Activated T-helper 1 cell treated with anti-CD3 and anti-CD28 coated beads, Interleukin-12 subunit alpha, Interleukin-12 subunit beta, Interleukin-2, Interleukin-4 antibody, amounts not matched to agents 30 ng/mL and 10 ng/mL and 1 ng/mL, durations not matched to agents 14 hours and 24 hours and 36 hours (primary cell): ENCODE measurements around the gene ABCC8. TPM values are rescaled to one million over a fixed set of nuclear protein-coding genes. Genes with fewer than 3 reads are reported as not detected.

Source experiments
- DNase-seq: peaks from one replicate; pipeline ENCODE4 v3.0.0; 2021; ENCODE audit warnings: low spot score
- H3K27ac Mint-ChIP-seq: one replicate; pipeline ENCODE4 v1.8.0; 2021; ENCODE audit warnings: mild to moderate bottlenecking, mixed read lengths
- H3K27me3 Mint-ChIP-seq: one replicate; pipeline ENCODE4 v1.8.0; 2022; ENCODE audit warnings: mild to moderate bottlenecking, moderate library complexity, mixed read lengths; ENCODE audit not compliant: insufficient read depth
- H3K36me3 Mint-ChIP-seq: one replicate; pipeline ENCODE4 v1.8.0; 2021; ENCODE audit warnings: low read depth, mixed read lengths
- H3K4me1 Mint-ChIP-seq: one replicate; pipeline ENCODE4 v1.8.0; 2021; ENCODE audit warnings: low read depth, mixed read lengths
- H3K4me3 Mint-ChIP-seq: one replicate; pipeline ENCODE4 v1.8.0; 2021; ENCODE audit warnings: mild to moderate bottlenecking, moderate library complexity, mixed read lengths
- H3K9me3 Mint-ChIP-seq: one replicate; pipeline ENCODE4 v1.8.0; 2021; ENCODE audit warnings: mixed read lengths
- intact Hi-C: fragments of 100-400 bp; cut with micrococcal nuclease; formaldehyde crosslinking; loops from one replicate; pipeline ENCODE4 v1.15.1; 2024
- total RNA-seq: library from RNA; stranded (reverse); gene quantifications from 2 replicates; pipeline ENCODE4 v1.2.3, GENCODE V29; 2022

Gene ABCC8
- total RNA-seq, 1 donor from 2014 or later = 0.31 TPM

DNA sequence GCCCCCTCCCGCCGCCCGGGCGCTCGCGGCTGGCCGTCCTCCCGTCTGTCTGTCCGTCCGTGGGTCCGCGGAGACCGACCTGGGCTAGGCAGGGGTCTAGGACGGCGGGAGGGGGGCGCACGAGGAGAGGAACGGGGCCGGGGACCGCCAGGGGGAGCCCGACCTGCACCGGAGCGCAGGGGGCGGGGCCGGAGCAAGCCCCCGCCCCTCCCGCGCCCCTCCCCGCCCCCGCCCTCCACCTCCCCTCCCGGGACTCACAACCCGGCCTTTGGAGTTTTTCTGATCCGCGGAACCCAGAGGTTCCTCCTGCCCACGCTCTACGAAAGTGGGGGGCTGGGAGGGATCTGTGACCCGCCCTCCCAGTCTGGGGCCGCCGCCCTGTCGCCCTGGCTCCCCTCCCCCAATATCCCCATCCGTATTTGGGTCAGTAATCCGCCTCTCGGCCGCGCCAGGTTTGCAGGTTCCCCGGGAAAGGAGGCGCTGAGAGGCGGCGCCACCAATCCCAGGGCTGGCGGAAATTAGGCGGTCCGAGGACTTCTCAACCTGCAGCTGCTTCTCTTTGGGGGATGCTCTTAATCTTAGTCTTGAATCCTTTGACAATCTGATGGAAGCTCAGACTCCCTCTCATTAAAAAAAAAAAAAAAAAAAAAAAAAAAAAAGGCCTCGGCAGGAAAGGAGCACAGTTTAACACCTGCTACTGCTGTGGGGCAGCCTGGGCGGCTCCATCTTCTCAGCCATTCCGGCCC, 87.3 kb downstream of the ABCC8 start:
- no peaks in the 10 kb centered on the region for H3K4me1 Mint-ChIP-seq
- H3K36me3 Mint-ChIP-seq = no peaks in the 10 kb centered on the region
- H3K27ac Mint-ChIP-seq = peak overlapping the region; percentile 71
- DNase-seq = peak; percentile 65
- peaks cover 26% of the 10 kb centered on the region for H3K27me3 Mint-ChIP-seq
- no peaks in the 10 kb centered on the region for H3K9me3 Mint-ChIP-seq
- intact Hi-C loops = loop anchor here (1.0 to 5.0 kb wide), 4 partner anchors 36 to 623 kb away; partner anchors contain the start of genes RPS13 and SERGEF
- H3K4me3 Mint-ChIP-seq = peak overlapping the region; percentile 78

DNA sequence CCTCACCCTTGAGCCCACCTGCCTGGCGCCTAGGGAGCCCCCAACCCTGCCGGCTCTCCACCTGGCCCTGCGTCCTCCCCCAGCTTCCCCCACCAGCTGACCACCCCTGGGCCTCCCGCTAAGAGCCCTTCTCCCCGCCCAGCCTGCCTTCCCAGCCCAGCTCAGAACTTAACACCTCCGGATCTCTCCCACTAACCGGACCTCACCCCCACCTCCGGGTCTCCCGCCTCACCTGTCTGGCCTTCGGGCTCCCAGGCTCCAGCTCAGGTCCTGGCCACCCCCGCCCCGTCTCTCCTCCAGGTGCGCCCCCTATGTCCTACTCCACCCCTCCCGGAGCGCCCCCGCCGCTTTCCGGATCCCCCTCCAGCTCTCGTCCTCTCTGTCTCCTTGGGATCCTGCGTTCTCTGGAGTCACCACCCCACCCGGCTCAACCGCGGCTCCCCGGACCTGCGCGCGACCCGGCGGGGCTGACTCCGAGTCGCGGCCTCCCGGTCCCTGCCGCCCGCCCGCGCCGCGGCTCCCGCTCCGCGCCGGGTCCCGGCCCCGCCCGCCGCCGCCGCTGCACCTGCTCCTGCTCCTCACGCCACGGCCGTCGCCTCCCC, 87.9 kb downstream of the ABCC8 start, which contains the start of gene KCNJ11:
TSS of gene KCNJ11 (minus strand) at position 51 of the 602 bp plus-strand sequence. CDS start 568 bp downstream, outside the sequence.
- Mint-ChIP-seq H3K36me3 (no peaks in the 10 kb centered on the region), H3K9me3 (no peaks in the 10 kb centered on the region), H3K4me3 (peak within 1 kb of the TSS; percentile 78), H3K4me1 (no peaks in the 10 kb centered on the region), H3K27me3 (peaks cover 24% of the 10 kb centered on the region), H3K27ac (peak within 1 kb of the TSS; percentile 71)
- intact Hi-C loops = loop anchor here (1.0 to 5.0 kb wide), 4 partner anchors 35 to 624 kb away; partner anchors contain the start of genes RPS13 and SERGEF
- no peak for DNase-seq

DNA sequence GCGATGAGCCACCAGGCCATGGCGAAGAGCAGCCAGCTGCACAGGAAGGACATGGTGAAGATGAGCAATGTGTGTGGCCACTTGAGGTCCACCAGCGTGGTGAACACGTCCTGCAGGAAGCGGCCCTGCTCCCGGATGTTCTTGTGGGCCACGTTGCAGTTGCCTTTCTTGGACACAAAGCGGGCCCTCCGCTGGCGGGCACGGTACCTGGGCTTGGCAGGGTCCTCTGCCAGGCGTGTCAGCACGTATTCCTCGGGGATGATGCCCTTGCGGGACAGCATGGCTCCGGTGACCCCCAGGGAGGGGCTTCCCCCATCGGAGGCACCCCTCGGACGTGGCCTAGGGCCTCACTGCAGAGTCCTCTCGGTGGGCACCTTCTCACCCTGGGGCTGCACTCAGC, 88.8 kb downstream of the ABCC8 start:
- no peak for DNase-seq
- H3K9me3 Mint-ChIP-seq = no peaks in the 10 kb centered on the region
- H3K4me3 Mint-ChIP-seq = peak overlapping the region; percentile 74

DNA sequence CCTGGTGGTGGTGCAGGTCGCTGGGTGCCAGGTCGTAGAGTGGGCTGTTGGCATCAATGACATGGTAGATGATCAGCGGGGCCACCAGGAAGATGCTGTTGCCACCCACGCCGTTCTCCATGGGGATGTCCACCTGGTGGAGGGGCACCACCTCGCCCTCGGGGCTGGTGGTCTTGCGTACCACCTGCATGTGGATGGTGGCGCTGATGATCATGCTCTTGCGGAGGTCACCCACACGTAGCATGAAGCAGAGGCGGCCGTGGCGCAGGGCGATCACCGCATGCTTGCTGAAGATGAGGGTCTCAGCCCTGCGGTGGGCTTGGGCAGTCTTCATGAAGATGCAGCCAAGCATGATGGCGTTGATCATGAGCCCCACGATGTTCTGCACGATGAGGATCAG, 89.4 kb downstream of the ABCC8 start:
- no peak for DNase-seq
- H3K27ac Mint-ChIP-seq = no peak overlapping the region
- intact Hi-C loops = loop anchor here (5.0 kb wide), 1 partner anchor 625 kb away; the partner anchor contains the start of gene SERGEF
- H3K27me3 Mint-ChIP-seq = peaks cover 24% of the 10 kb centered on the region
- H3K36me3 Mint-ChIP-seq = no peaks in the 10 kb centered on the region
- H3K4me1 Mint-ChIP-seq = no peaks in the 10 kb centered on the region
- H3K9me3 Mint-ChIP-seq = no peaks in the 10 kb centered on the region
- H3K4me3 Mint-ChIP-seq = peak overlapping the region; percentile 70

More for the DNA sequence above, 88.8 kb downstream of the ABCC8 start:
- Mint-ChIP-seq H3K27me3 (peaks cover 24% of the 10 kb centered on the region), H3K36me3 (no peaks in the 10 kb centered on the region), H3K27ac (no peak overlapping the region), H3K4me1 (no peaks in the 10 kb centered on the region)
- intact Hi-C loops = loop anchor here (5.0 kb wide), 1 partner anchor 624 kb away; the partner anchor contains the start of gene SERGEF

DNA sequence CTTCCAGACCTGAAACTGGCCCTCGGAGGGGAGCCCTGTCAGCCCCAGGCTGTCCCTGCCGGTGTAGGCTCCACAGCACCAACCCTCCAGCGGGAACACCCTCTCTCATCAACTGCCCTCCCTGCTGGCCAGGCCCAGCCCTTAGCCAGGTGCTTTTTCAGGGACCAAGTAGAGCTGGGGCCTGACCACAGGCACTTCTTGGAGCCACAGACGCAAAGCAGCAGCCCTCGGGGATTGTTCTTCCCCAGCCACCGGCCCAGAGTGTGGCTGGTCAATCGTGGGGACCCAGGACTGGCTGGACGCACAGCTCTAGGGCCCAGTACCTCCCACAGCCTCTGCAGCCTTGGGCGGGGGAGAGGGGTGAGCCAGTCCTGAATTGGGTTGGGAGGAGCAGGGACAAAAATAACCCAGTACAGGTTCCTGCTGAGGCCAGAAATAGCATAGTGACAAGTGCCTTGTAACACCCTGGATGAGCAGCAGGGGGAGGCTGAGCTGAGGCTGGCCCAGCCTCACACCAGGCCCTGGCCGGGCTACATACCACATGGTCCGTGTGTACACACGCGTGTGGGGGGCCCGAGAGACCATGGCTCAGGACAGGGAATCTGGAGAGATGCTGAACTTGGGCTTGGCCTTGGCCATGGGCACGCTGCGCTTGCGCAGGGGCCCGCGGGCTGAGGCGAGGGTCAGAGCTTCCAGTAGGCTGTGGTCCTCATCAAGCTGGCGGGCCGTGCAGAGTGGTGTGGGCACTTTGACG, 90.1 kb downstream of the ABCC8 start:
- Mint-ChIP-seq H3K4me3 (no peak overlapping the region), H3K27me3 (peaks cover 23% of the 10 kb centered on the region), H3K4me1 (no peaks in the 10 kb centered on the region), H3K9me3 (no peaks in the 10 kb centered on the region), H3K36me3 (no peaks in the 10 kb centered on the region), H3K27ac (no peak overlapping the region)
- peak; percentile 27 for DNase-seq
- intact Hi-C loops = loop anchor here (1.0 to 5.0 kb wide), 2 partner anchors 32 to 626 kb away; partner anchors contain the start of gene SERGEF

DNA sequence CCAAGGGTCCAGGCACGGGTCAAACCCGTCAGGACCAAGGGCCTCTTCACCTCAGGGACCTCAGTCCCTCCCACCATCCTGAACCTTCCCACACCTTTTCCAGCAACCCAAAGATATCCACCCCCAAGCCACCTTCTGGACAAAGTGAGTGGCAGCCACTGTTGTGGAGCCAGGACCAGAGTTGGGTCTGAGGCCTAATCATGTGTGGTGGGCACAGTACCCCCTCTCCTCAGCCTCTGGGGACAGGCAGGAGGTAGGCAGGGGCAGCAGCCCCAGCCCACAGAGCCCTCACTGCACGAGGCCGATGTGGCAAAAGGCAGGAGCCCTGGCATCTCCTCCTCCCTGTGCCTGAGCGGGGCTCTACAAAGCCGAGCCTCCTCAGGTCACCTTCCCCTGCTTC, 90.7 kb downstream of the ABCC8 start:
- Mint-ChIP-seq H3K4me3 (no peak overlapping the region), H3K4me1 (no peaks in the 10 kb centered on the region), H3K27me3 (peaks cover 18% of the 10 kb centered on the region), H3K9me3 (no peaks in the 10 kb centered on the region), H3K36me3 (no peaks in the 10 kb centered on the region), H3K27ac (no peak overlapping the region)
- intact Hi-C loops = loop anchor here (1.0 to 5.0 kb wide), 2 partner anchors 32 to 626 kb away; partner anchors contain the start of gene SERGEF
- no peak for DNase-seq

DNA sequence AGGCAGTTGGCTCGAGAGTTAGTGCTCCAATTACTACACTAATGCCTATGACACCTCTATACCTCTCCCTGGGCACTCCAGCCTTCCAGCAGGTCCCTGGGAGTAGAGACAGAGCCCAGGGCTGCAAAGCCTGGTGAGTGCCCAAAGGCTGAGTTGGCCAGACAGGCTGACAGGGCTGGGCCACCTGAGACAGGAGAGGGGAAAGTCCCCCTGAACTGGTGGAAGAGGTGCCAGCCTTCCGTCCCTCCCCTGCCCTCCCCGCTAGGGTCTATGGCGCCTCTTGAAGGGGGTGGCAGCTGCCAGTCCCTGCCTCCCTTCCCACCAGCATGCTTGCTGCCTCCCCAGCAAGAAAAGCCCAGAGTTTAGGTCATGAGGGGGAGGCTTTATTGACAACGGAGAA, 91.2 kb downstream of the ABCC8 start:
- H3K9me3 Mint-ChIP-seq = no peaks in the 10 kb centered on the region

DNA sequence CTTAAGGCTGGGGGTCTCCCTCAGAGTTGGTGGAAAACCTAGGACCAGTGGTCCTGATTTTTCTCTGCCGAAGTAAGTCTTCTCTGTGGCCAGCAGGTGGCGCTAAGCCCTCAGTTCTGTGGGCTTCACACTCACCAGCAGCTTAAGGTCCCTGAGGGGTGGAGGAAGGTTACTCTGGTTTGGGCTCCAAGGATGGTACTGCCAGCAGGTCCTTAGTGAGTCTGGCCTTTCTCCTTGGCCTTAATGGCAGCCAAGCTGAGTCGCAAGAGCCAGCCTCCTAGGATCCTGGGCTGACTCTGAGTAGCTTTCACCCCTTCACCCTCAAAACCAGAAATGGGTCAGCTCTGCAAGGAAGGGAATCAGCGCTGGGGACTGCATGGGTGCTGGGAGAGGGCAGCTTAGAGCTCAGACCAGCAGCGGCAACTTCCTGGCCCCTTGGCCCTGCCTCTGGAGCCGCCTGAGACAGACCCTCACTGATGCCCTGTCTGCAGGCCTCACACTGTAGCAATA, 92.6 kb downstream of the ABCC8 start:
- intact Hi-C loops = loop anchor here (1.0 kb wide), 3 partner anchors 120 to 154 kb away; no protein-coding TSS in a partner anchor
- H3K4me3 Mint-ChIP-seq = no peak overlapping the region

More for the DNA sequence above, 91.2 kb downstream of the ABCC8 start:
- Mint-ChIP-seq H3K27ac (no peak overlapping the region), H3K4me1 (no peaks in the 10 kb centered on the region), H3K4me3 (no peak overlapping the region), H3K27me3 (peaks cover 18% of the 10 kb centered on the region), H3K36me3 (no peaks in the 10 kb centered on the region)
- intact Hi-C loops = loop anchor here (5.0 kb wide), 1 partner anchor 627 kb away; the partner anchor contains the start of gene SERGEF
- DNase-seq = no peak

DNA sequence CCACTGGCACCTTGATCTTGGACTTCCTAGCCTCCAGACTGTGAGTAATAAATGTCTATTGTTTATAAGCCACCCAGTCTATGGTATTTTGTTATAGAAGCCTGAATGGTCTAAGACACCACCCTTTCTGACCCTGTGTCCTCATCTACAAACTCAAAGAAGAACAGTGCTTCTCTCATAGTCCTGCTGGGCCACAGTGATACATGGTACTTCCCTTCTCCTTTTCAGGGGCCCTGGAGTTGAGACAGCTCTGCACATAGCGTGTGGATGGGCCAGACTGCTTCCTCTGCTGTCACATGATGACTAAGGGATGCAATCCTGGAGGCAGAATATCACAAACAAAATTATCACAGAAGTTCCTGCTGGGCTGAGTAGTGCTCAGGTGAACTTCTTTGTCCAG, 93.2 kb downstream of the ABCC8 start:
- intact Hi-C loops = no loop called here
- Mint-ChIP-seq H3K9me3 (no peaks in the 10 kb centered on the region), H3K27me3 (peaks cover 11% of the 10 kb centered on the region), H3K27ac (no peak overlapping the region), H3K36me3 (peaks cover 3% of the 10 kb centered on the region), H3K4me3 (no peak overlapping the region), H3K4me1 (no peaks in the 10 kb centered on the region)
- no peak for DNase-seq

More for the DNA sequence above, 92.6 kb downstream of the ABCC8 start:
- H3K36me3 Mint-ChIP-seq = peaks cover 3% of the 10 kb centered on the region
- DNase-seq = peak; percentile 50
- H3K27ac Mint-ChIP-seq = no peak overlapping the region
- no peaks in the 10 kb centered on the region for H3K9me3 Mint-ChIP-seq
- H3K27me3 Mint-ChIP-seq = peaks cover 11% of the 10 kb centered on the region
- H3K4me1 Mint-ChIP-seq = no peaks in the 10 kb centered on the region

DNA sequence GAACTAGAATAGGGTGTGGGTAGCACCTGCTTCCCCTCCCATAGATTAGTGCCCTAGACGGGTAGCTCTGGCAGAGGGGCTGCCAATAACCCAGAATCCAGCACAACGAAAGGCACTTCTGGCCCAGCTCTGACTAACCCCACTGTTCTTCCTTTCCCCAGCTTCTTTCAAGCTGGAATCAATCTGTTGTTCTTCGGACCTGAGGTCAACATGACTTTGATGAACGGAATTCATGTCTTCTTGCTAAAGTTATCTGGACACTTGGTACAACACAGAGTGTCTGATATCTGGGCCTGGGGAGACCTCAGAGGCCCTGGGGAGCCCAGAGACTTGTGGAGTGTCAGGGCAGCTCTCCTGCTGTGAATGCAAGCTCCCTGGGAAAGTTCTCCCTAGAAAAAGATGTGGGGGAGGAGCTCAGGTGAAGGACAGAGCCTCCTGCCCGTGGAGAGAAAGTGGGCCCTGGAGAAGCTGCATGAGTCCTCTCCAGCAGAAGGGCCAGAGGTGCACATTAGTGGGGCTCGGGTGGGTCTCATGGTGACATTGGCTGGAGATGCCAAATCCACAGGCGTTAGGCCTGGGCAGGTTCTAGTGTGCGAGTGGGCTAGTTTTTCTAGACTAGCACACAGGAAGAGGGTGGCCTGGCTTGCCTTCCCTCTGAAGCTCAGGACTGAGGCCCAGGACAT, 94.5 kb downstream of the ABCC8 start:
- no peak for DNase-seq
- Mint-ChIP-seq H3K4me1 (no peaks in the 10 kb centered on the region), H3K27me3 (peaks cover 11% of the 10 kb centered on the region), H3K27ac (no peak overlapping the region), H3K9me3 (no peaks in the 10 kb centered on the region), H3K4me3 (no peak overlapping the region), H3K36me3 (peaks cover 5% of the 10 kb centered on the region)
- intact Hi-C loops = no loop called here

DNA sequence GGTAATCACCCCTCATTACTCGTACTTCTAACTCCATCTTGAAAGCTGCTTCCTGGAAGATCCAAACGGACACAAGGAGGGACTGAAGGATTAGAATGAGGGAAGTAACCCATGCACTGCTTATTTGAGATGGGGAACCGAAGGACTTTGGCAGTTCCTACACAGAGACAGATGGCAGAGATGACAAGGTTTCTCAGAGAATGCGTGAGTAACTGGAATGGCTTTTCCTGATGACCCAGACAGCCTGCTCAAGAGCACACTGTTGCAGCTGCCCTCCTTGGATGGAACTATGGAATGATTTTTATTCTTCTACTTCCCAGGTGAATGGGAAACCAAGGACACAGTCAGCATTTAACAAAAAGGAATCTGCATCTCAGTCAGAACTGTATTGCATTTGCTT, 95.5 kb downstream of the ABCC8 start:
- Mint-ChIP-seq H3K36me3 (peaks cover 5% of the 10 kb centered on the region), H3K27me3 (peaks cover 10% of the 10 kb centered on the region), H3K27ac (no peak overlapping the region), H3K9me3 (peaks cover 4% of the 10 kb centered on the region), H3K4me1 (no peaks in the 10 kb centered on the region), H3K4me3 (no peak overlapping the region)
- DNase-seq = no peak
- intact Hi-C loops = no loop called here
